Erythroblast (primary cell): Measurements from ENCODE around the gene CPD.

Source experiments
- GATA1 ChIP-seq: IDR thresholded peaks from 2 replicates; pipeline ENCODE4 v1.6.1; 2011; ENCODE audit warnings: low read depth, mild to moderate bottlenecking, control low read depth, low read length, moderate library complexity
- POLR2A ChIP-seq: IDR thresholded peaks from 2 replicates; pipeline ENCODE4 v1.6.1; 2011; ENCODE audit warnings: mild to moderate bottlenecking, low read length

- TF ChIP-seq POLR2A (no peak), GATA1 (no peak)
Observed at GRCh38 chr17:30393491-30393890, 14.8 kb downstream of the CPD start.
